ENCODE results near the gene ATP2C2.
"Not testable (repeated sequence)": the region's sequence is repeated elsewhere in the genome, so short reads cannot be mapped to it uniquely, and the experiment has no call there.

The ATP2C2 gene

GRCh38 chr16:84367750-84368307 is 509 bp upstream of the ATP2C2 start:
- no peak for DNase-seq (ENCODE audit: low spot score)

- DNase-seq (ENCODE audit: low spot score), result no peak
Measured at GRCh38 chr16:84369105-84369504, 767 bp downstream of the ATP2C2 start.

- no peak for DNase-seq (ENCODE audit: low spot score)
Measured at GRCh38 chr16:84369938-84370627, 1.7 kb downstream of the ATP2C2 start.

GRCh38 chr16:84370723-84371552 is 2.6 kb downstream of the ATP2C2 start:
- no peak for DNase-seq (ENCODE audit: low spot score)

GRCh38 chr16:84371553-84371865 is 3.2 kb downstream of the ATP2C2 start:
- no peak for DNase-seq (ENCODE audit: low spot score)

- DNase-seq (ENCODE audit: low spot score), result no peak
Measured at GRCh38 chr16:84373907-84374489, 5.7 kb downstream of the ATP2C2 start.

- DNase-seq (ENCODE audit: low spot score), result no peak
Measured at GRCh38 chr16:84378099-84378498, 9.8 kb downstream of the ATP2C2 start.

GRCh38 chr16:84378567-84378966 is 10.2 kb downstream of the ATP2C2 start:
- DNase-seq (ENCODE audit: low spot score), result no peak

- no peak for DNase-seq (ENCODE audit: low spot score)
Measured at GRCh38 chr16:84379008-84379708, 10.8 kb downstream of the ATP2C2 start.

- no peak for DNase-seq (ENCODE audit: low spot score)
Measured at GRCh38 chr16:84379709-84380362, 11.5 kb downstream of the ATP2C2 start.

- DNase-seq (ENCODE audit: low spot score), result no peak
Measured at GRCh38 chr16:84380405-84380804, 12.1 kb downstream of the ATP2C2 start.

GRCh38 chr16:84382396-84382795 is 14.1 kb downstream of the ATP2C2 start:
- DNase-seq (ENCODE audit: low spot score), result no peak

GRCh38 chr16:84383106-84383505 is 14.8 kb downstream of the ATP2C2 start:
- DNase-seq (ENCODE audit: low spot score), result no peak

GRCh38 chr16:84386047-84386446 is 17.7 kb downstream of the ATP2C2 start:
- no peak for DNase-seq (ENCODE audit: low spot score)

GRCh38 chr16:84387021-84387420 is 18.7 kb downstream of the ATP2C2 start:
- DNase-seq (ENCODE audit: low spot score), result no peak

- DNase-seq (ENCODE audit: low spot score), result no peak
Measured at GRCh38 chr16:84390131-84390785, 21.9 kb downstream of the ATP2C2 start.

GRCh38 chr16:84391151-84392030 is 23.1 kb downstream of the ATP2C2 start:
- DNase-seq (ENCODE audit: low spot score), result peak; percentile 53

GRCh38 chr16:84392031-84392360 is 23.7 kb downstream of the ATP2C2 start:
- DNase-seq (ENCODE audit: low spot score), result no peak

GRCh38 chr16:84396082-84396481 is 27.7 kb downstream of the ATP2C2 start:
- DNase-seq (ENCODE audit: low spot score), result not testable (repeated sequence)

GRCh38 chr16:84396537-84397008 is 28.2 kb downstream of the ATP2C2 start:
- DNase-seq (ENCODE audit: low spot score), result no peak

Measured in AG20443 (cell line).